Hepatic stellate cell (primary cell): ENCODE measurements around the gene ZNF296.

Experiments
- DNase-seq: peaks from one replicate; pipeline ENCODE4 v3.0.0; 2011; ENCODE audit warnings: low spot score

ZNF296 gene

GRCh38 chr19:45103156-45103507 is 26.9 kb upstream of the ZNF296 start:
- DNase-seq = no peak

- no peak for DNase-seq
Observed at GRCh38 chr19:45102481-45102880, 26.2 kb upstream of the ZNF296 start.

GRCh38 chr19:45101806-45102205 is 25.5 kb upstream of the ZNF296 start:
- DNase-seq = no peak

- DNase-seq = peak; percentile 87
Observed at GRCh38 chr19:45100846-45101252, 24.6 kb upstream of the ZNF296 start.

DNA sequence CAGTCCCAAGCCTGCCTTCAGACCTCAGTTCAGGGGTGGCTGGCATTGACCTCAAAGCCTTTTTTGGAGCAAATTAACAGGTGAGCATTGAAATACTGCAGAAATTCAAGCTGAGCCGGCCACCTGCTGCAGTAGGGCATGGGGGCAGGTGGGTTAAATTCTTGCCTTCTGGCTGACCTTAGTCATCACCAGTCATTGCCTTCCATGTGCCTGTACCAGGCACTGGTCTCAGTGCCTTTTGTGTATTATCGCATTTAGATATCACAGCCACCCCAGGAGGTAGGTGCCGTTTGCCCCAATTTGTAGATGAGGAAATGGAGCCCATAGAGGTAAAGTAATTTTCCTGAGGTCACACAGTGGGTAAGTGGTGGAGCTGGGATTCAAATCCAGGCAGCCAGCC is 23.9 kb upstream of the ZNF296 start:
- DNase-seq = no peak

- no peak for DNase-seq
Observed at GRCh38 chr19:45099467-45100191, 23.4 kb upstream of the ZNF296 start.

GRCh38 chr19:45098521-45099466 is 22.5 kb upstream of the ZNF296 start:
- DNase-seq = no peak

- peak; percentile 99 for DNase-seq
Observed at GRCh38 chr19:45097776-45098520, 21.7 kb upstream of the ZNF296 start.

- DNase-seq = no peak
Observed at GRCh38 chr19:45097450-45097775, 21.1 kb upstream of the ZNF296 start.

GRCh38 chr19:45096700-45097099 is 20.4 kb upstream of the ZNF296 start:
- DNase-seq = no peak

DNA sequence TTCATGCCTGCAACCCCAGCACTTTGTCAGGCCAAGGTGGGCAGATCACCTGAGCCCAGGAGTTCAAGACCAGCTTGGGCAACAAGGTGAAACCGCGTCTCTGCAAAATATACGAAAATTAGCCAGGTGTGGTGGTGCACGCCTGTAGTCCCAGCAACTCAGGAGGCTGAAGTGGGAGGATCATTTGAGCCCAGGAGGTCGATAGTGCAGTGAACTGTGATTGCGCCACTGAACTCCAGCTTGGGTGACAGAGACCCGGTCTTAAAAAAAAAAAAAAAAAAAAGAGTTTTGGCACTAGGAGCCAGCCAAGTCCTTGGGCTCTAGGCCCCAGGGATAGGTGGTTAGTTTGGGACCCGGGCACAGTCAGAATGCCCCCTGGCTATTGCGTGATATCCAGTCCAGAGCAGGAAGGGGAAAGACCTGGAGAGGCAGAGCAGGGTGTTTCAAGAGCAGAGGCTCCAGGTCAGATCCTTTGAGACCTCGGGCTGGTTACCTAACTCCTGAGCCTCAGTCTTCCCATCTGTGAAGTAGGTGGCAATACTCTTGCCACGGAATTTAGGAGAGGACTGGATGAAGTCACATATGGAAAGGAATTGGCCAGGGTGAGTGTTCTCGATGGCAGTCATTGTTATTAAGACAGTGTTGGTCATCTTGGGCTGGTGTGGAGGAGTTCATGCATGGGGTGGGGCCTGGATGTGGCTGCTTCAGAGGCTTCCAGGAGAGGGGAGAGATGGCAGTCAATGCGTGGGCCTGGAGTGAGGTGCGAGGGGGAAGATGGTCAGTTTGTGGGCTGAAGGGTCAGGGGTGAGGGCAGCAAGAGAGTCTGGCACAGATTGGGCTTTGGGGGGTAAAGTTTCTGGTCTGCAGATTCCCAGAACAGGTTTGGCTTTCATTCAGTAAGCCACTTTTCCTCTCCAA is 19.5 kb upstream of the ZNF296 start:
- no peak for DNase-seq

DNA sequence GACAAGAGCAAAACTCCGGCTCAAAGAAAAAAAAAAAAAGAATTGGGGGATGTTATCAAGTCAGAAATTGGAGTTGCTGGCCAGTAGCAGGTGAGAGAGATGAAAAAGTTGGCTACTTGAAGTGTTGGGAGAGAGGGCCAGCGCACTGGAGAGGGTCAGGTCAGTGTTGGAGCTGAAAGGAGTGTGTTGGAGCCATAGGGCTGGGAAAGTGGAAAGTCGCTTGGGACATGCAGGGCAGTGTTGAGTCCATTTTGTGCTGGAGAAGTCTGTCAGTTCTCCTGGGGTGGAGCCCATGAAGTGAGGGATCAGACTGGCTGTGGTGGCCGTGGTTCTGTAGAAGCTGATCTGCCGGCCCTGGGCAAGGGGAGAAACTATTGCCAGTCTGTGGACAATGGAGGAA is 18.4 kb upstream of the ZNF296 start:
- DNase-seq = no peak

DNA sequence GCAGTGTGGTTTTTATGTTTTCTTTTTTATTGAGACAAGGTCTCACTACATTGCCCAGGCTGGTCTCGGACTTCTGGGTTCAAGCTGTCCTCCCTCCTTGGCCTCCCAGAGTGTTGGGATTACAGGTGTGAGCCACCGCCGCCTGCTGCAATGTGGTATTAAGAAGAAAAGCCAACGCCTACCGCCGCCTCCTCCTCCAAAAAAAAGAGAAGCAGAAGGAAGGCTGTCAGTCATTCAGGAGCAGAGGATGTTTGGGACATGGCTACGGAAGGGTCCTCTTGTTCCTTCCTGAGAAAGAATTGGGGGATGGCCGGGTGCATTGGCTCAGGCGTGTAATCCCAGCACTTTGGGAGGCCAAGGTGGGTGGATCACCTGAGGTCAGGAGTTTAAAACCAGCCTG is 17.9 kb upstream of the ZNF296 start:
- no peak for DNase-seq

- peak; percentile 99 for DNase-seq
Observed at GRCh38 chr19:45092747-45093678, 16.7 kb upstream of the ZNF296 start, which contains the start of gene PPP1R37. TSS of gene PPP1R37 (plus strand) at chr19:45093179. CDS start at chr19:45093326, 147 bp downstream.

DNA sequence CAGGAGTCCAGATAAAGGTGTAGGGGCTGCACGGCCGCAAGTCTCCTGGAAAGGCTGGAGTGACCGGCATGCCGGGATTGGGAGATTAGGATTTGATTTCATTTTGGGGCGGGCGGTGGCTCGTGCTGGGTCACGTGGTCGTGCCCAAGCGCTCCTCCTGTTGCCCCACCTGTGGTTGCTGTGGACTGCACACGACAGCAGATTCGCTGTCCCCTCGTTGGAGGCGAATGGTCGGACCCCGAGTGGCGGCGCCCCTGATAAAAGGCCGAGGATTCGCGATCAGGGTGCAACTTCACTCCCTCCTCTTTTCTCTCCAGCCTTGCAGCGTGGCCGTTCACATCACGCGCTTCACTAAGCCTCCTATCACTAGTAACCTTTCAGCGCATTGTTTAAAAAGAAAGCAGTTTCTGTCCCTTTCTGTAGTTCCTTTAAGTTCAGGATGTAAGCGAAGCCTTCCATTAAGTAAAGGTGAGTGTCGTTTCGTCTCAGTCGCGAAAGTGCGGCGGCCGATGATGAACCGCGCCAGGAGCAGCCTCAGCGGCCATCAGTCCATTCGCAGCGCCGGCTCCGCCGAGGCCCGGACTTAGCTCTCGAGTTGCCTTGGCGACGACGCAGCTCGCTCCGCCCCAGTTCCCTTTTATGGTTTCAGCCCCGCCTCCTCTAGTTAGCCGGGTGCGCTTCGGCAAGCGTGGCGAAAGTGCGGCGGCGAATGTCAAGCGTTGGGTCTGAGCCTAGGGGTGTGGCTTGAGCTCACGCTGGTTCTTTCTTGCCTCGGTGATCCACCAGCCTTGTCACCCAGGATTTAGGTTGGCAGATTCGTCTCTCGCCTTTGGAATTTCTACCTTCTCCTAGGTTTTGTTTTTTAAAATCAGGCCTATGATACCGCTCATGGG is 15.0 kb upstream of the ZNF296 start:
- peak; percentile 98 for DNase-seq

DNA sequence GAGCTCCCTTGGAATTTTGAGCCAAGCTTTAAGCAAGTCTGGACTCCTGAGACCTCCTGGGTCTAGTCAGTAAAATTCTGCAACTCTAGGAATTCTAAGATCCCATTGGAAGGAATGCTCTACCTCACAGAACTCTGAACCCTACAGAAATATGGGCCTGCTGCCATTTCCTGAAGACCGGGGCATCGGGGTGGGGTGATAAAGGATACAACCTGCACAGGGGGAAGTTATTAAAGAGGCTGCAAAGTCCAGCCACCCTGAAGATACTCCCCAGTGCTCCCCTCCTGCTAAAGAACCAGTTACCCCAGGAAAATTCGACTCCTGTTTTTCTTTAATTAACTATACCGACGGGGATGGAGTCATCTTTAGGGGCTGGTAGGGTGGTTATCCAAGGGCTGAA is 14.3 kb upstream of the ZNF296 start:
- no peak for DNase-seq

GRCh38 chr19:45090034-45090433 is 13.8 kb upstream of the ZNF296 start:
- no peak for DNase-seq

DNA sequence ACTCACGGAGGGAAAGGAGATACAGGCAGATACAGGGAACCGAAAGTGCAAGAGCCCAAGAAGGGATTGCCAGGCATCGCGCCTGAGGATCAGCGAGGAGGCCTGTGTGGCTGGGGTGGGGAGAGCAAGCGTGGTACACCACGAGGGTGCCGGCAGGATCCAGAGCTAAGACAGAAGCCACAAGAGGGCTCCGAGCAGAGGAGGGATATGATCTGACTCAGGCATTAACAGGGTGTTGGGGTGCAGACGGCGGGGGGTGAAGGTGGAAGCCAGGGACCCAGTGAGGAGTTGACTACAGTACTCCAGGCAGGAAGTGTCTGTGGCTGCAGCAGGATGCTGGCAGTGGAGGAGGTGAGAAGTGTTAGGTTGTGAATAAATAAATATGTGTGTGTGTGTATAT is 11.3 kb upstream of the ZNF296 start:
- DNase-seq = no peak

GRCh38 chr19:45086480-45086879 is 10.2 kb upstream of the ZNF296 start:
- no peak for DNase-seq
